A549 (cell line): ENCODE results near the gene AJAP1.

Source experiments
- ATOH8 ChIP-seq: fragments of 250-450 bp; sonication (Bioruptor Pico); IDR thresholded peaks from 2 replicates; pipeline ENCODE4 v1.5.0; 2020; ENCODE audit warnings: low read depth, mild to moderate bottlenecking, moderate library complexity
- CHD2 ChIP-seq: fragments of 150-350 bp; IDR thresholded peaks from 2 replicates; pipeline ENCODE4 v1.6.1; 2014; ENCODE audit warnings: low read length; ENCODE audit not compliant: partially characterized antibody
- CTCF ChIP-seq: fragments of >200 bp; sonication (Bioruptor Twin); formaldehyde crosslinking; IDR thresholded peaks from 3 replicates; pipeline ENCODE4 v1.5.1; 2016
- EP300 ChIP-seq, 2 experiments: fragments of >200 bp; sonication (Bioruptor Twin); formaldehyde crosslinking; IDR thresholded peaks; 2 replicates in 1 of 2; 3 replicates in 1 of 2; pipeline ENCODE4 v1.6.1; 2016 to 2017
- HEYL ChIP-seq: fragments of 250-450 bp; sonication (Bioruptor Pico); IDR thresholded peaks from 2 replicates; pipeline ENCODE4 v1.8.0; 2021; ENCODE audit warnings: mild to moderate bottlenecking, moderate library complexity
- POLR2A ChIP-seq: IDR thresholded peaks from 2 replicates; pipeline ENCODE4 v1.6.1; 2012; ENCODE audit warnings: mild to moderate bottlenecking, low read length
- REST ChIP-seq: fragments of 200-600 bp; sonication (generic); IDR thresholded peaks from 2 replicates; pipeline ENCODE4 v1.6.1; 2016; ENCODE audit warnings: antibody characterized with exemption, mild to moderate bottlenecking, moderate library complexity
- USF2 ChIP-seq: fragments of 450-650 bp; IDR thresholded peaks from 2 replicates; pipeline ENCODE4 v1.6.1; 2014; ENCODE audit warnings: antibody characterized with exemption

- TF ChIP-seq REST (no peak), CTCF (no peak), EP300 (IDR thresholded peaks at IDR 0.05) (no peak), USF2 (no peak), ATOH8 (no peak), HEYL (no peak), CHD2 (no peak), POLR2A (no peak)
These were observed 121.1 kb downstream of the AJAP1 start for GRCh38 chr1:4775506-4775905.
